ENCODE data around the gene SRRT.

GRCh38 chr7:100886142-100886935, 11.4 kb downstream of the SRRT start:
- no peak for TF ChIP-seq CTCF (IDR thresholded peaks at IDR 0.05; ENCODE audit: insufficient read depth, low read length)
- TF ChIP-seq REST (IDR thresholded peaks at IDR 0.05; ENCODE audit: insufficient replicate concordance, low read depth): no peak
